Loucy (cell line): ENCODE data around the gene FRMD5.

Experiments used
- CTCF ChIP-seq: fragments of 200-600 bp; sonication (generic); conservative IDR thresholded peaks from 2 replicates; pipeline ENCODE4 v1.5.1; 2014; ENCODE audit warnings: mild to moderate bottlenecking, antibody characterized with exemption, low read length
- EZH2phosphoT487 ChIP-seq: fragments of 200-600 bp; IDR thresholded peaks from 2 replicates; pipeline ENCODE4 v1.6.1; 2018; ENCODE audit warnings: antibody characterized with exemption, mild to moderate bottlenecking, moderate library complexity, borderline replicate concordance

GRCh38 chr15:44173813-44174212 lies 21.3 kb downstream of the FRMD5 start:
- TF ChIP-seq CTCF (no peak), EZH2phosphoT487 (no peak)
